GM12878 (cell line): ENCODE measurements around the gene DUOX1. TPM values are rescaled to one million over a fixed set of nuclear protein-coding genes. Genes with fewer than 3 reads are reported as not detected.

Source experiments
- ATAC-seq: fragments of 200-7000 bp; cut with Tn5 transposase; 3 replicates; pipeline ENCODE4 v1.9.1; 2020; ENCODE audit warnings: mild to moderate bottlenecking, moderate library complexity
- BruUV-seq: library from RNA; stranded (reverse); fragments of 400-500 nt; replicated peaks from 2 replicates; lab custom pipeline; 2021; lab: Mats Ljungman, UMichigan
- CTCF ChIA-PET: fragments of 300-600 bp; sonication (Branson Sonifier 250); formaldehyde crosslinking; extraction: SDS; loops from one replicate; lab custom pipeline; 2021; ENCODE audit warnings: inconsistent platforms; lab: Yijun Ruan, JAX
- POLR2A ChIA-PET: fragments of 350-600 bp; formaldehyde crosslinking; extraction: SDS; loops from one replicate; lab custom pipeline; 2021; ENCODE audit warnings: inconsistent platforms; lab: Charles Lee
- RAD21 ChIA-PET: fragments of 300-600 bp; sonication (Branson Sonifier 250); formaldehyde crosslinking; loops from one replicate; lab custom pipeline; 2023; ENCODE audit warnings: antibody characterized with exemption; ENCODE audit not compliant: unreplicated experiment; lab: Charles Lee
- SMC1A ChIA-PET: fragments of 300-600 bp; sonication (Branson Sonifier 250); formaldehyde crosslinking; loops from one replicate; lab custom pipeline; 2023; ENCODE audit not compliant: unreplicated experiment, uncharacterized antibody; lab: Charles Lee
- DNase-seq: peaks from one replicate; pipeline ENCODE4 v3.0.0-alpha.2; 2011; ENCODE audit warnings: low read depth, low spot score
- FAIRE-seq: peaks from 3 replicates; lab custom pipeline; 2011; peaks lifted over from hg19 to GRCh38; lab: Jason Lieb, UNC
- H2AFZ ChIP-seq: 2 replicates; pipeline ENCODE4 v1.6.0; 2011; ENCODE audit warnings: low read depth, low read length, control low read depth; ENCODE audit not compliant: control insufficient read depth
- H3K27ac ChIP-seq: 2 replicates; pipeline ENCODE4 v1.5.1; 2011; ENCODE audit warnings: control low read depth; ENCODE audit not compliant: control insufficient read depth, insufficient read depth
- H3K27me3 ChIP-seq, 2 experiments: replicated peaks in 1 of 2; 2 replicates each; pipeline versions ENCODE4 v1.6.0 to v1.6.1; 2011; ENCODE audit warnings: low read length in 1 of 2; ENCODE audit not compliant: control insufficient read depth in 2 of 2, insufficient read depth in 2 of 2
- H3K36me3 ChIP-seq, 2 experiments: 2 replicates each; pipeline ENCODE4 v1.5.1; 2011; ENCODE audit warnings: low read length in 1 of 2; ENCODE audit not compliant: control insufficient read depth in 2 of 2, insufficient read depth in 2 of 2
- H3K4me1 ChIP-seq: 2 replicates; pipeline ENCODE4 v1.6.1; 2011; ENCODE audit warnings: mild to moderate bottlenecking, low read length, moderate library complexity, mixed read lengths; ENCODE audit not compliant: control insufficient read depth, insufficient read depth
- H3K4me2 ChIP-seq: 2 replicates; pipeline ENCODE4 v1.6.0; 2011; ENCODE audit warnings: control low read depth; ENCODE audit not compliant: control insufficient read depth, insufficient read depth
- H3K4me3 ChIP-seq: fragments of 200-600 bp; sonication (generic); 2 replicates; pipeline ENCODE4 v1.5.1; 2016
- H3K79me2 ChIP-seq: 2 replicates; pipeline ENCODE4 v1.6.0; 2011; ENCODE audit warnings: low read length; ENCODE audit not compliant: control insufficient read depth, insufficient read depth
- H3K9ac ChIP-seq: 2 replicates; pipeline ENCODE4 v1.8.0; 2011; ENCODE audit warnings: low read length, control low read depth, mixed read lengths; ENCODE audit not compliant: control insufficient read depth, insufficient read depth
- H3K9me3 ChIP-seq: replicated peaks from 3 replicates; pipeline ENCODE4 v1.5.1; 2011; ENCODE audit warnings: mild to moderate bottlenecking, low read length; ENCODE audit not compliant: control insufficient read depth, insufficient read depth
- H4K20me1 ChIP-seq: 2 replicates; pipeline ENCODE4 v1.6.0; 2011; ENCODE audit not compliant: control insufficient read depth, insufficient read depth
- BCL11A ChIP-seq: IDR thresholded peaks from 2 replicates; pipeline ENCODE4 v1.6.1; 2011; ENCODE audit warnings: low read depth, low read length
- CHD1 ChIP-seq: IDR thresholded peaks from 2 replicates; pipeline ENCODE4 v1.6.1; 2012; ENCODE audit warnings: low read depth, low read length, improper control_type of control experiment
- EP300 ChIP-seq, 2 experiments: fragments of 150-350 bp in 1 of 2; IDR thresholded peaks; 2 replicates each; pipeline ENCODE4 v1.6.1; 2011 to 2012; ENCODE audit warnings: low read depth in 2 of 2, low read length in 2 of 2, borderline replicate concordance in 1 of 2, improper control_type of control experiment in 1 of 2, inconsistent platforms in 1 of 2; ENCODE audit not compliant: control insufficient read depth in 1 of 2
- EZH2 ChIP-seq: IDR thresholded peaks from 2 replicates; pipeline ENCODE4 v1.6.1; 2012; ENCODE audit warnings: low read depth, mild to moderate bottlenecking, control low read depth, inconsistent platforms, low read length, borderline replicate concordance; ENCODE audit not compliant: control insufficient read depth
- HDAC6 ChIP-seq: fragments of 200-600 bp; sonication (generic); IDR thresholded peaks from one replicate; pipeline ENCODE4 v1.8.0; 2017; ENCODE audit warnings: antibody characterized with exemption; ENCODE audit not compliant: unreplicated experiment
- IRF5 ChIP-seq: fragments of 450-650 bp; IDR thresholded peaks from 2 replicates; pipeline ENCODE4 v1.6.1; 2017; ENCODE audit warnings: borderline replicate concordance
- MTA3 ChIP-seq: IDR thresholded peaks from 2 replicates; pipeline ENCODE4 v1.6.1; 2012; ENCODE audit warnings: low read length, inconsistent platforms, borderline replicate concordance
- RCOR1 ChIP-seq: conservative IDR thresholded peaks from 2 replicates; pipeline ENCODE4 v1.6.1; 2012; ENCODE audit warnings: low read depth, low read length, improper control_type of control experiment
- RUNX3 ChIP-seq: IDR thresholded peaks from 2 replicates; pipeline ENCODE4 v1.6.1; 2012; ENCODE audit warnings: low read length, inconsistent platforms
- SMAD1 ChIP-seq: fragments of 450-650 bp; IDR thresholded peaks from 2 replicates; pipeline ENCODE4 v1.6.1; 2018; ENCODE audit warnings: mild to moderate bottlenecking, low read depth; ENCODE audit not compliant: partially characterized antibody
- TAF1 ChIP-seq: IDR thresholded peaks from 2 replicates; pipeline ENCODE4 v1.6.1; 2011; ENCODE audit warnings: mild to moderate bottlenecking, low read depth, low read length, borderline replicate concordance
- YY1 ChIP-seq: IDR thresholded peaks from 2 replicates; pipeline ENCODE4 v1.6.1; 2011; ENCODE audit warnings: low read depth, mild to moderate bottlenecking, low read length
- ZNF207 ChIP-seq: fragments of 450-650 bp; IDR thresholded peaks from 2 replicates; pipeline ENCODE4 v1.6.1; 2014; ENCODE audit warnings: antibody characterized with exemption, mild to moderate bottlenecking, borderline replicate concordance
- ZNF274 ChIP-seq: IDR thresholded peaks from one replicate; pipeline ENCODE4 v1.8.0; 2011; ENCODE audit not compliant: insufficient read length, insufficient read depth
- WGBS: methylation state at CpG from one replicate; pipeline ENCODE4 v1.1.6; 2016; ENCODE audit warnings: low lambda C conversion rate; ENCODE audit not compliant: insufficient replicate concordance, insufficient coverage; ENCODE audit errors: missing lambda C conversion rate; 5-methylcytosine and 5-hydroxymethylcytosine counted together
- in situ Hi-C: fragments of 300-500 bp; cut with MboI; formaldehyde crosslinking; loops from 9 replicates; pipeline ENCODE4 v1.14.3; 2018; ENCODE audit warnings: mixed read lengths
- intact Hi-C: fragments of 100-400 bp; cut with micrococcal nuclease; formaldehyde crosslinking; loops from one replicate; pipeline ENCODE4 v1.14.2; 2022; ENCODE audit not compliant: unreplicated experiment
- polyA plus RNA-seq, 11 experiments: library from polyadenylated mRNA; depleted of rRNA in 4 of 11; unstranded in 6 of 11; stranded (reverse) in 5 of 11; fragments of >200 nt; fragmentation: Nextera tagmentation in 4 of 11; fragmentation: Illumina TruSeq in 1 of 11; extraction: Ambion mirVana in 4 of 11; extraction: Trizol in 1 of 11; gene quantifications; 1 replicate in 1 of 11; 2 replicates in 10 of 11; pipeline versions ENCODE4 v1.2.1 to v1.2.3, GENCODE V29; 2011 to 2016; ENCODE audit warnings: inconsistent platforms in 2 of 11, missing spikeins in 2 of 11, low read depth in 1 of 11
- total RNA-seq, 4 experiments: library from RNA; depleted of rRNA in 3 of 4; stranded (reverse); fragments of >200 nt in 3 of 4; fragmentation: Illumina TruSeq in 1 of 4; extraction: Trizol in 1 of 4; gene quantifications; 2 replicates each; pipeline versions ENCODE4 v1.2.1 to v1.2.3, GENCODE V29; 2013 to 2021
- TF ChIP-seq, protein P1 (sequence below): fragments of 450-650 bp; conservative IDR thresholded peaks from 2 replicates; pipeline ENCODE4 v1.6.1; 2017; ENCODE audit warnings: mild to moderate bottlenecking, moderate library complexity
- TF ChIP-seq, protein P2 (sequence below): IDR thresholded peaks from 2 replicates; pipeline ENCODE4 v1.6.1; 2011; ENCODE audit warnings: borderline replicate concordance, low read depth, mild to moderate bottlenecking, moderate library complexity, mixed read lengths, low read length; ENCODE audit not compliant: insufficient read depth; ENCODE audit errors: extremely low read length

DUOX1 gene
- total and polyA plus RNA-seq, 10 of the 15 experiments (the other 5 are each of a cell fraction or from before 2014, with no cell fraction given): 0.02 to 2.1 (median 0.26) TPM; not detected in 3

DNA sequence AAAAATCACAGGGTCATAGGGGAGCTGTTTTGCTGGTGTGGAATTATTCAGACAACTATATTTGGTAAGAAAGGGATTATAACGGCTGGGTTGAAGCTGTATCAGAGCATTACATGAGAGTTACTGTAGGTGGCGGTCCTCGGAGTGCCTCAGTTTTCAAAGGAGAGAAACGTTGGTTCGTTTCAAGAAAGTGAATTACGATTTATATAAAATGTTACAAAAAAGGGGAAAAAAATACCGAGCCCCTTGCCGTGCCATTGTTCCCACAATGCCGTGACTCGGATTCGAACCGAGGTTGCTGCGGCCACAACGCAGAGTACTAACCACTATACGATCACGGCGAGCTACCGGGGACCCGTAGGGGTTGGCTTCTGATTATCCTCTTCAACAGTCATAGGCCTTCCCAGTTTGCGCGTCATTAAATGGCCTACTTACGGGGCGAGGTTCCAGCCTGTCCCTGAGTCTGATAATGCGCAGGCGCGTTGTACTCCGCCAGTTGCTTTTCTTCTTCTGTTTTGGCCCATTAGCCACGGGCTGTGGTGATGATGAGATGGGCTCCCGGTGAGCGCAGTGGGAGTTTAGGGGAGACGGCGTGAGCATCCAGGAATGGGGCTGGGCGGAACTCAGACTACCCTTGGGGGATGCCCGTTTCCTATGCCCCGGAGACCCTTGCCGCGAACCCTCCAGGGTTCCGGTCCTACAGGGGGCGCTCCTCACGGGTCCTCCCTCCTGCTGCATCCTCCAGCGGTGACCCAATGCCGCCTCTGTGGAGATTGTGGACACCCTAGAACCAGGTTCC lies 68.7 kb downstream of the DUOX1 start:
- no peaks in the 10 kb centered on the region for H3K79me2 ChIP-seq
- ChIA-PET POLR2A (interaction anchor here (0.5 to 1.4 kb wide), 8 partner anchors 9 to 232 kb away, joined by 3 to 9 read pairs (median 3); a partner anchor contains a TSS), CTCF (interaction anchor here (0.7 to 11.2 kb wide), 20 partner anchors 11 to 259 kb away, joined by 3 to 253 read pairs (median 4); partner anchors contain the start of genes GATM and SHF), RAD21 (interaction anchor here (0.8 to 8.2 kb wide), 7 partner anchors 9 to 202 kb away, joined by 3 to 87 read pairs (median 4); partner anchors contain the start of gene SHF), SMC1A (interaction anchor here (0.6 to 14.4 kb wide), 7 partner anchors 11 to 194 kb away, joined by 3 to 159 read pairs (median 5); partner anchors contain the start of gene SHF)
- no TSS peak for BruUV-seq
- ATAC-seq: peak; percentile 63
- H3K36me3 ChIP-seq: no peaks in the 10 kb centered on the region
- intact Hi-C loops (loop anchor here (1.0 to 10.0 kb wide), 2 partner anchors 31 to 436 kb away; partner anchors contain the start of gene SQOR), in situ Hi-C loops (loop anchor here (10.0 kb wide), 1 partner anchor 386 kb away; the partner anchor contains the start of gene BLOC1S6)
- no peaks in the 10 kb centered on the region for H3K27me3 ChIP-seq
- FAIRE-seq: peak; percentile 86
- peak overlapping the region; percentile 98 for H2AFZ ChIP-seq
- H4K20me1 ChIP-seq: no peaks in the 10 kb centered on the region
- under 1% methylated on average over 42 of the region's 42 CpGs for WGBS
- DNase-seq: peak; percentile 98
- H3K4me1 ChIP-seq: no peaks in the 10 kb centered on the region; the same call in none of the 2 replicates
- no peaks in the 10 kb centered on the region for H3K9me3 ChIP-seq
- H3K4me2 ChIP-seq: peak overlapping the region; percentile 98
- peak overlapping the region; percentile 95 for H3K27ac ChIP-seq
- peak overlapping the region; percentile 86 for H3K4me3 ChIP-seq
- peak overlapping the region; percentile 96 for H3K9ac ChIP-seq
- TF ChIP-seq IRF5 (no peak), MTA3 (no peak; the same call in 1 of the 2 replicates), RCOR1 (no peak), BCL11A (no peak), RUNX3 (peak; percentile 94), SMAD1 (peak; percentile 79), YY1 (peak; percentile 87), HDAC6 (peak; percentile 32), EZH2 (no peak), ZNF274 (no peak), TAF1 (peak; percentile 69; the same call in 1 of the 2 replicates), EP300 (IDR thresholded peaks at IDR 0.05; ENCODE audit: borderline replicate concordance in 1 of 2, control insufficient read depth in 1 of 2, low read depth in 2 of 2, low read length in 2 of 2) (peak in 1 of 2 experiments; percentile 90; a peak in 1 of 4 replicates), CHD1 (0 out of 2 replicates have a peak, but pooled peaks have one; percentile 26), ZNF207 (peak; percentile 84; the same call in 1 of the 2 replicates)
- TF ChIP-seq, protein P1, sequence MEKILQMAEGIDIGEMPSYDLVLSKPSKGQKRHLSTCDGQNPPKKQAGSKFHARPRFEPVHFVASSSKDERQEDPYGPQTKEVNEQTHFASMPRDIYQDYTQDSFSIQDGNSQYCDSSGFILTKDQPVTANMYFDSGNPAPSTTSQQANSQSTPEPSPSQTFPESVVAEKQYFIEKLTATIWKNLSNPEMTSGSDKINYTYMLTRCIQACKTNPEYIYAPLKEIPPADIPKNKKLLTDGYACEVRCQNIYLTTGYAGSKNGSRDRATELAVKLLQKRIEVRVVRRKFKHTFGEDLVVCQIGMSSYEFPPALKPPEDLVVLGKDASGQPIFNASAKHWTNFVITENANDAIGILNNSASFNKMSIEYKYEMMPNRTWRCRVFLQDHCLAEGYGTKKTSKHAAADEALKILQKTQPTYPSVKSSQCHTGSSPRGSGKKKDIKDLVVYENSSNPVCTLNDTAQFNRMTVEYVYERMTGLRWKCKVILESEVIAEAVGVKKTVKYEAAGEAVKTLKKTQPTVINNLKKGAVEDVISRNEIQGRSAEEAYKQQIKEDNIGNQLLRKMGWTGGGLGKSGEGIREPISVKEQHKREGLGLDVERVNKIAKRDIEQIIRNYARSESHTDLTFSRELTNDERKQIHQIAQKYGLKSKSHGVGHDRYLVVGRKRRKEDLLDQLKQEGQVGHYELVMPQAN: no peak
- TF ChIP-seq, protein P2, sequence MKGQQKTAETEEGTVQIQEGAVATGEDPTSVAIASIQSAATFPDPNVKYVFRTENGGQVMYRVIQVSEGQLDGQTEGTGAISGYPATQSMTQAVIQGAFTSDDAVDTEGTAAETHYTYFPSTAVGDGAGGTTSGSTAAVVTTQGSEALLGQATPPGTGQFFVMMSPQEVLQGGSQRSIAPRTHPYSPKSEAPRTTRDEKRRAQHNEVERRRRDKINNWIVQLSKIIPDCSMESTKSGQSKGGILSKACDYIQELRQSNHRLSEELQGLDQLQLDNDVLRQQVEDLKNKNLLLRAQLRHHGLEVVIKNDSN: no peak
